NCI-H460 (cell line): ENCODE results near the gene G6PD. TPM values are rescaled to one million over a fixed set of nuclear protein-coding genes. Genes with fewer than 3 reads are reported as not detected.

Experiments used
- DNase-seq: peaks from one replicate; pipeline ENCODE4 v3.0.0-alpha.2; 2016; ENCODE audit warnings: low read depth; ENCODE audit errors: extremely low read depth
- small RNA-seq, 2 experiments: library from RNA; depleted of rRNA; stranded (forward); fragments of <200 nt; gene quantifications; one replicate each; pipeline ENCODE3, GENCODE V24; 2014
- total RNA-seq: library from RNA; depleted of rRNA; stranded (reverse); fragments of >200 nt; shearing (Covaris generic); gene quantifications from 2 replicates; pipeline ENCODE4 v1.2.3, GENCODE V29; 2014; rRNA removed

The G6PD gene
- total RNA-seq, 1 experiment from 2014 or later, result 378 TPM

- no peak for DNase-seq
Observed at GRCh38 chrX:154488336-154489075, 58.1 kb downstream of the G6PD start.

- no peak for DNase-seq
Observed at GRCh38 chrX:154487518-154488290, 58.9 kb downstream of the G6PD start.

- DNase-seq, result peak; percentile 36
Observed at GRCh38 chrX:154486396-154487207, 60.0 kb downstream of the G6PD start, which contains the start of gene UBL4A. UBL4A (minus strand) TSS chrX:154486615; CDS start chrX:154486584, 31 bp downstream.

- DNase-seq, result no peak
Observed at GRCh38 chrX:154486052-154486395, 60.6 kb downstream of the G6PD start.

GRCh38 chrX:154485150-154486051 is 61.2 kb downstream of the G6PD start:
- no peak for DNase-seq

GRCh38 chrX:154484255-154485149 is 62.1 kb downstream of the G6PD start:
- DNase-seq, result peak; percentile 67

- no peak for DNase-seq
Observed at GRCh38 chrX:154483325-154483724, 63.3 kb downstream of the G6PD start.

GRCh38 chrX:154482786-154483185 is 63.9 kb downstream of the G6PD start:
- DNase-seq, result no peak

- DNase-seq, result no peak
Observed at GRCh38 chrX:154481911-154482601, 64.6 kb downstream of the G6PD start.

Small RNAs within 50 kb of the gene (small RNA-seq; reads per million reads assigned to genes)
- 0 reads per million in 2 experiments for gene RN7SL697P

Other genes with a start within 250 kb of the G6PD start
- 901 and 1,031 TPM in 2 replicates for gene FLNA, start 172.2 kb downstream of the G6PD start, total RNA-seq
- 85.8 and 98.2 TPM in 2 replicates for gene EMD, start 167.6 kb downstream of the G6PD start, total RNA-seq
- 5,948 and 7,043 TPM in 2 replicates for gene RPL10, start 148.5 kb downstream of the G6PD start, total RNA-seq
- gene DNASE1L1, start 137.6 kb downstream of the G6PD start, total RNA-seq, result 45.8 and 48.9 TPM in 2 replicates
- gene TAFAZZIN, start 135.3 kb downstream of the G6PD start, total RNA-seq, result 43.7 and 53.6 TPM in 2 replicates
- gene ATP6AP1, start 118.2 kb downstream of the G6PD start, total RNA-seq, result 99.0 and 105 TPM in 2 replicates
- gene GDI1, start 109.7 kb downstream of the G6PD start, total RNA-seq, result 99.9 and 117 TPM in 2 replicates
- 62.2 and 67.5 TPM in 2 replicates for gene FAM50A, start 102.7 kb downstream of the G6PD start, total RNA-seq
- 6.5 and 7.1 TPM in 2 replicates for gene PLXNA3, start 88.6 kb downstream of the G6PD start, total RNA-seq
- 35.4 and 45.5 TPM in 2 replicates for gene LAGE3, start 67.6 kb downstream of the G6PD start, total RNA-seq
- 93.2 and 97.7 TPM in 2 replicates for gene UBL4A, start 60.2 kb downstream of the G6PD start, total RNA-seq
- gene SLC10A3, start 56.2 kb downstream of the G6PD start, total RNA-seq, result 27.9 and 34.8 TPM in 2 replicates
- 42.1 and 44.3 TPM in 2 replicates for gene FAM3A, start 30.6 kb downstream of the G6PD start, total RNA-seq
- gene IKBKG, start 774 bp upstream of the G6PD start, total RNA-seq, result 33.2 and 37.9 TPM in 2 replicates
- not detected in 2 replicates for gene CTAG1A, start 38.3 kb upstream of the G6PD start, total RNA-seq
- not detected in 2 replicates for gene CTAG1B, start 72.4 kb upstream of the G6PD start, total RNA-seq
- not detected in 2 replicates for gene CTAG2, start 106.7 kb upstream of the G6PD start, total RNA-seq
- gene GAB3, start 204.2 kb upstream of the G6PD start, total RNA-seq, result 0.20 and 0.89 TPM in 2 replicates
- gene DKC1, start 216.0 kb upstream of the G6PD start, total RNA-seq, result 140 and 153 TPM in 2 replicates